ENCODE data around the gene XPO6. TPM values are rescaled to one million over a fixed set of nuclear protein-coding genes. Genes with fewer than 3 reads are reported as not detected.
A peak's percentile ranks its signal among the peaks of the same experiment; 100 is the strongest.

The XPO6 gene
- polyA plus RNA-seq, 1 donor (not counting 4 experiments of a cell fraction or from before 2014, with no cell fraction given), result 127 TPM

DNA sequence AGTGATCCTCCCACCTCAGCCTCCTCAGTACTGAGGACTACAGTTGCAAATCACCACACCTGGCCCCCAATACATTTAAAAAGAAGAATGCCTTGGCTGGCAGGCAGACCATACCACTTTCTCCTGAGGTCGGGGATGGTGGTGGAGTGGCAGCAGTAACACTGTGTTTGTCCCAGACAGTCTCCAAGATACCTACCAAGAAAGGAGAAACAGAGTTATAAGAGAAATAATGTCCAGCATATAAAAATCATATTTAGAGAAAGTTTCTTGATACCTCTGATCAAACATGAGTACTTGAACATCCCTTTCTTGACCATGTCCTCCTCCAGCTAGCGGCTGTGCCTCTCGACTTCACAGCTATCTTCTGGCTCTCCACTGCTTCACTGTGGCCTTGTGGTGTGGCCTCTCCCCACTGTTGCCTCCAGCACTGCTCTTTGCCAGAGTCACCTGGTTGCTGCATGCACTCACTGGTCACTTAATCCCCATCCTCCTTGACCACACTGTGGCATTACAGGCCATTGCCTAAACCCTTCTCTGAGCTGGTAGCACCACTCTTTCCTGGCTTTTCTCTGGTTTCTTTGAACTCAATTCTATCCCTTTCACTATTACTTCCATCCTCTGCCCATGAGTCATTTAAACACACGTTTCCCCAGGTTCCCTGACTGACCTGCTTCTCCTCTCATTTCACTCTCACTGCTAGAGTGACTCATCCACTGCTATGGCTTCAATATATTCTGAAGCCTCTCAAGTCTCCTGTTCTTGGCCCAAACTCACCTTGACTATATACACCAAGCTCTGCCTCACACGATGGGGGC, 45.2 kb downstream of the XPO6 start:
- dilution Hi-C loops (cut with MboI; ENCODE audit: extremely low pct_ligation_motif_present, low sequenced_read_pairs), result no loop called here
- Histone ChIP-seq H3K36me3 (ENCODE audit: control insufficient read depth in 2 of 2, extremely low read depth in 1 of 2, insufficient read depth in 2 of 2, low read length in 2 of 2) (peaks cover 17 to 60% of the 10 kb centered on the region in 2 experiments), H3K79me2 (ENCODE audit: control insufficient read depth, insufficient read depth, low read length) (peaks cover 52% of the 10 kb centered on the region), H3K9me1 (ENCODE audit: control insufficient read depth, extremely low read depth, insufficient read depth, low read length) (no peaks in the 10 kb centered on the region), H3K9ac (ENCODE audit: control insufficient read depth, extremely low read depth, insufficient read depth, low read length) (no peak overlapping the region), H3K4me2 (ENCODE audit: control insufficient read depth, extremely low read depth, insufficient read depth, low read depth, low read length) (peak overlapping the region; percentile 9), H3K27me3 (ENCODE audit: control insufficient read depth, extremely low read depth, insufficient read depth, low read length) (no peaks in the 10 kb centered on the region), H3K27ac (ENCODE audit: control insufficient read depth, insufficient read depth, low read length) (peak overlapping the region; percentile 30), H4K20me1 (ENCODE audit: control insufficient read depth, extremely low read depth, insufficient read depth, low read length) (peaks cover 25% of the 10 kb centered on the region), H3K9me3 (ENCODE audit: control insufficient read depth, low read depth, low read length) (no peaks in the 10 kb centered on the region), H2AFZ (ENCODE audit: control insufficient read depth, low read length) (no peak overlapping the region), H3K4me1 (ENCODE audit: control insufficient read depth, extremely low read depth, insufficient read depth, low read length) (peaks cover 15% of the 10 kb centered on the region), H3K4me3 (ENCODE audit: control insufficient read depth in 2 of 3, extremely low read depth in 1 of 3, insufficient read depth in 2 of 3, low read depth in 1 of 3, low read length in 3 of 3) (no peak overlapping the region)
- DNase-seq (ENCODE audit: low read depth, low spot score), result peak; percentile 36
- peak; percentile 80 for FAIRE-seq
- TF ChIP-seq, protein P1, sequence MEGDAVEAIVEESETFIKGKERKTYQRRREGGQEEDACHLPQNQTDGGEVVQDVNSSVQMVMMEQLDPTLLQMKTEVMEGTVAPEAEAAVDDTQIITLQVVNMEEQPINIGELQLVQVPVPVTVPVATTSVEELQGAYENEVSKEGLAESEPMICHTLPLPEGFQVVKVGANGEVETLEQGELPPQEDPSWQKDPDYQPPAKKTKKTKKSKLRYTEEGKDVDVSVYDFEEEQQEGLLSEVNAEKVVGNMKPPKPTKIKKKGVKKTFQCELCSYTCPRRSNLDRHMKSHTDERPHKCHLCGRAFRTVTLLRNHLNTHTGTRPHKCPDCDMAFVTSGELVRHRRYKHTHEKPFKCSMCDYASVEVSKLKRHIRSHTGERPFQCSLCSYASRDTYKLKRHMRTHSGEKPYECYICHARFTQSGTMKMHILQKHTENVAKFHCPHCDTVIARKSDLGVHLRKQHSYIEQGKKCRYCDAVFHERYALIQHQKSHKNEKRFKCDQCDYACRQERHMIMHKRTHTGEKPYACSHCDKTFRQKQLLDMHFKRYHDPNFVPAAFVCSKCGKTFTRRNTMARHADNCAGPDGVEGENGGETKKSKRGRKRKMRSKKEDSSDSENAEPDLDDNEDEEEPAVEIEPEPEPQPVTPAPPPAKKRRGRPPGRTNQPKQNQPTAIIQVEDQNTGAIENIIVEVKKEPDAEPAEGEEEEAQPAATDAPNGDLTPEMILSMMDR (optimal IDR thresholded peaks at IDR 0.05 in 1 of 3, IDR thresholded peaks at IDR 0.05 in 1 of 3, conservative IDR thresholded peaks at IDR 0.05 in 1 of 3; ENCODE audit: extremely low read depth in 1 of 3, insufficient read depth in 2 of 3, low read length in 3 of 3), result no peak
- no peak for TF ChIP-seq EZH2 (IDR thresholded peaks at IDR 0.05; ENCODE audit: low read length)

GRCh38 chr16:28165598-28165997, 46.2 kb downstream of the XPO6 start:
- FAIRE-seq, result no peak
- Histone ChIP-seq H3K4me3 (ENCODE audit: control insufficient read depth in 2 of 3, extremely low read depth in 1 of 3, insufficient read depth in 2 of 3, low read depth in 1 of 3, low read length in 3 of 3) (no peak overlapping the region), H3K4me1 (ENCODE audit: control insufficient read depth, extremely low read depth, insufficient read depth, low read length) (peaks cover 15% of the 10 kb centered on the region), H3K36me3 (ENCODE audit: control insufficient read depth in 2 of 2, extremely low read depth in 1 of 2, insufficient read depth in 2 of 2, low read length in 2 of 2) (peaks cover 17 to 60% of the 10 kb centered on the region in 2 experiments), H3K9ac (ENCODE audit: control insufficient read depth, extremely low read depth, insufficient read depth, low read length) (no peak overlapping the region), H3K4me2 (ENCODE audit: control insufficient read depth, extremely low read depth, insufficient read depth, low read depth, low read length) (no peak overlapping the region), H3K27me3 (ENCODE audit: control insufficient read depth, extremely low read depth, insufficient read depth, low read length) (no peaks in the 10 kb centered on the region), H3K9me3 (ENCODE audit: control insufficient read depth, low read depth, low read length) (no peaks in the 10 kb centered on the region), H3K27ac (ENCODE audit: control insufficient read depth, insufficient read depth, low read length) (no peak overlapping the region), H3K9me1 (ENCODE audit: control insufficient read depth, extremely low read depth, insufficient read depth, low read length) (no peaks in the 10 kb centered on the region), H4K20me1 (ENCODE audit: control insufficient read depth, extremely low read depth, insufficient read depth, low read length) (peaks cover 25% of the 10 kb centered on the region), H2AFZ (ENCODE audit: control insufficient read depth, low read length) (no peak overlapping the region), H3K79me2 (ENCODE audit: control insufficient read depth, insufficient read depth, low read length) (peaks cover 58% of the 10 kb centered on the region)
- TF ChIP-seq, protein P1 (optimal IDR thresholded peaks at IDR 0.05 in 1 of 3, IDR thresholded peaks at IDR 0.05 in 1 of 3, conservative IDR thresholded peaks at IDR 0.05 in 1 of 3; ENCODE audit: extremely low read depth in 1 of 3, insufficient read depth in 2 of 3, low read length in 3 of 3), result no peak
- no peak for TF ChIP-seq EZH2 (IDR thresholded peaks at IDR 0.05; ENCODE audit: low read length)
- DNase-seq (ENCODE audit: low read depth, low spot score), result no peak
- dilution Hi-C loops (cut with MboI; ENCODE audit: extremely low pct_ligation_motif_present, low sequenced_read_pairs), result no loop called here
